Measurements from ENCODE around the gene GNAQ.

DNA sequence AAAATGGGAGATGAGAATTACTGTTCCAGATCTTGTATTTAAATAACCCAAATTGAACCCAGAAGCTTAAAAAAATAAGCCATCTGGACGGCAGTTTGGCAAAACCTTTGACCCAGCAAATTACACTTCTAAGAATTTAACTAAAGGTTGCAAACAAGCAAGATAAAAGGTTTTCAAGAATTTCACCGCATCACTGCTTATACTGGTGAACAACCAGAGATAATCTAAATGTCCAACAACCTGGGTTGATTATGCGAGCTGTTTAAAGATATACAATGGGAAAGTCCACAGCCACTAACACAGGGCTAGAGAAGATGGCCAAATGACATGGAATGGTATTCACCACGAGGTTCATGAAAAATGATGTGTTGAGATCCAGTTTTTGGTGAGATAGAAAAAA lies 149.3 kb downstream of the GNAQ start:
- no peak for TF ChIP-seq GATA2 (IDR thresholded peaks at IDR 0.05; ENCODE audit: low read depth, low read length)
- TF ChIP-seq GATA3 (IDR thresholded peaks at IDR 0.05; ENCODE audit: low read depth, low read length), result no peak

Measured in SH-SY5Y (cell line).